ENCODE data around the gene ENDOV. TPM values are rescaled to one million over a fixed set of nuclear protein-coding genes. Genes with fewer than 3 reads are reported as not detected.
A peak's percentile ranks its signal among the peaks of the same experiment; 100 is the strongest.

The ENDOV gene
- total RNA-seq, 1 donor from 2014 or later = 9.9 TPM

- no peak for DNase-seq
Measured at GRCh38 chr17:80431246-80432195, 16.6 kb downstream of the ENDOV start.

DNA sequence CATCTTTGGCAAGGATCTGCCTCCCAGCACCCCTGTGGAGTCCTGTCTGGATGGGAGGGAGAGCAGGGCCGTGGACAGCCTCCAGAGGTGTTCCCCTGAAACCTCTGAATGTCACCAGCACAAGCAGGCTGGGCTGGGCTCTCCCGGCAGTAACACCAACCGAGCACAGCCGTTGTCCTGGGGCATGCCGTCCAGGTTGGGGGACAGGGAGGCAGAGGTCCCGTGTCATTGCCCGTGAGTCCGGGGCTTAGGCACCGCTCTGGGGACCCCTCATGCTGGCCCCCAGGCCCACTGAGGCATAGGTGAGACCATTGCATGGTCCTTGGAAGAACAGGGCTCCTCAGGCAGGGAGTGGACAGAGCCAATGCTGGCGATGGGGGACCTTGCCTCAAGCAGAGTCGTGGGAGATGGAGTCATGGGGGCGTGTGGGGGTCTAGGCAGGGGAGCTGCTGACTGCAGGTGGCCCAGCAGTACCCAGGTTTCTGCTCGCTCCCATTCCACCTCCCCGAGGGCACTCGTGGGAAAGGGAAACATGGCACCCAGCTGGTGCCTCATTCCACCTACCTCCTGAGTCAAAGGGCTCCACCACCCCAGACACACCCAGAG is 17.5 kb downstream of the ENDOV start:
- DNase-seq = no peak

DNA sequence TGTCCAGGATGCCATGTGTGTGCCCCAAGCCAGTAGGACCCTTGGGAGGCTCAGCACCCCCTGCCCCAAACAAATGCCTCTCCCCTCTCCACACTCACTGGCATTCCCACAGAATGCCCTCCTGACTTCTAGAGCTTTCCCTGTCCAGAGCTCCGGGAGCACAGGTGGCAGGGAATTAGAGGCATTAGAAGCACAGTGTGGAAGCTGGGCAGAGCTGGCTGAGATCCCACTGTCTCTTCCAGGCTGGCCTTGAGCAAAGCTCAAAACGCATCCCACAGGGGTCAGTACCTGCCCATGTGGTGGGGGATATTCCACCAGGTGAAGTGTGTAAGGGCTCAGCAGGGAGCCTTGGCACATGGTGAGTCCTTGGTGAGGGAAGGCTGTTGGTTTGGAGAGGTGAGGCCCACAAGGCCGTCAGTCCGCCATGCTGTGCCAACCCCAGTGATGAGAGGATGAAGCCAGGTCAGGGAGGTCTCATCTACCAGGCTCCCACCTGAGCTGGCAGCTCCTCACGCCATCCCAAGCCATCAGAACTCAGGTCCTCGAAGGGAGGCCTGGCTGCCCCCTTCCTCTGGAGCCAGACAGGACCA is 18.1 kb downstream of the ENDOV start:
- no peak for DNase-seq

DNA sequence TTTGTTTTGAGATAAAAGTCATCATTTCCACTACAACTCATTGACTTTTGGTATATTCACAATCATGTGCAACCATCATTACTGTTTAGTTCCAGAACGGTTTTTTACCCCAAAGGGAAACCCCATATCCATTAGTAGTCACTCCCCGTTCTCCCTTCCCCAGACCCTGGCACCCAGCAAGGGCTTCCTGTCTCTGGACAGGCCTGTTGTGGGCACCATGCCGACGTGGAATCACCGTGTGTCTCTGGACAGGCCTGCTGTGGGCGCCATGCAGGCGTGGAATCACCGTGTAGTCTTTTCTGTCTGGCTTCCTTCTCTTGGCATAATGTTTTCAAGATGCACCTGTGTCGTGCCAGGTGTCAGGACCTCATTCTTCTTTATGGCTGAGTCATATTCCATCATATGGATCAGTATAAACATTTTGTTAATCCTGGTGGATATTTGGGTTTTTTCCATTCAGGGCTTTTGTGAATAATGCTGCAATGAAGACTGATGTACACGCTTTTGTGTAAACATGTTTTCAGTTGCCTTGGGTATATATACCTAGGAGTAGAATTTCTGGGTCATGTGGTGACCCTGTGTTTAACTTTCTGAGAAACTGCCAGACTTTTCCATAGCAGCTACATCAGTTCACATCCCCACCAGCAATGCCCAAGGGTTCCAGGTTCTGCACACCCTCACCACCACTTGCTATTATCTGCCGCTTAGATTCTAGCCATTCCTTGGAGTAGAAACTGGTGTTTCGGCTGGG is 19.1 kb downstream of the ENDOV start:
- no peak for DNase-seq

DNA sequence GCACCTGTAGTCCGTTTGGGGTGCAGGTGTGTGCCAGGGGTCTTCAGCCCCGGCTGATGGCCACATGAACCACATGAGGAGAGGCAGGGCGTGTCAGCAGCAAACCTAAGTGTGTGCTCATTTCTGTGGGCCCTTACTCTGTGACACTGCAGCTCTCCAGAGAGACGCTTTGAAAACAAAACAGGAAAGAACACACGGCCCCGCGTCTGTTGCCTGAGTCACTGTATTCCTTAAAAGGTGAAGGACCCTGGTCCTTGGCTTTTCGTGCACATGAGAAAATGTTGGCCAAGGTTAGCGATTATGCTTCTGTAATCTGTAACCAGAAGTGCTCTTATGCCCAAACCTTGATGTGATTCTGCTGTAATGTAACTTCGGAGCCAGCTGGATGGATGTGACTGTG is 22.6 kb downstream of the ENDOV start:
- DNase-seq = no peak

- no peak for DNase-seq
Measured at GRCh38 chr17:80438806-80439205, 23.8 kb downstream of the ENDOV start.

DNA sequence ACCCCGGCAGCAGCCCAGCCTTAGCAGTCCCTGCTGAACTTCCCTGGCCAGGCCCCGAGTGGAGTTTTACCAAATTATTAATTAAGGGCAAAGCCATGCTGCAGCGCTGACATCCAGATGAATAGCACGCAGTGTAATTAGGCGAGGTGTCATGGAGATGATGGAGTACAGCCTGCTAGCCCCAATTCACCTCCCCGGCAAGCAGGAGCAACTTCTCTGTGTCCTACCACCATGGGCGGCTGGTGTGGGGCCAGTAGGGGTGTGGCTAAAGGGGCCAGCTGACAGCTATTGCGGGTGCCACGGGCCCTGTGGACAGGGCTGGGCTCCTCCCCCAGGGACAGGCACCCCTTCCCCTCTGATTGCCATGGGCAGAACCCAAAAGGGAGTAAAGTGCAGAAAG is 24.5 kb downstream of the ENDOV start:
- DNase-seq = no peak

GRCh38 chr17:80441133-80441578 is 26.2 kb downstream of the ENDOV start:
- no peak for DNase-seq

DNA sequence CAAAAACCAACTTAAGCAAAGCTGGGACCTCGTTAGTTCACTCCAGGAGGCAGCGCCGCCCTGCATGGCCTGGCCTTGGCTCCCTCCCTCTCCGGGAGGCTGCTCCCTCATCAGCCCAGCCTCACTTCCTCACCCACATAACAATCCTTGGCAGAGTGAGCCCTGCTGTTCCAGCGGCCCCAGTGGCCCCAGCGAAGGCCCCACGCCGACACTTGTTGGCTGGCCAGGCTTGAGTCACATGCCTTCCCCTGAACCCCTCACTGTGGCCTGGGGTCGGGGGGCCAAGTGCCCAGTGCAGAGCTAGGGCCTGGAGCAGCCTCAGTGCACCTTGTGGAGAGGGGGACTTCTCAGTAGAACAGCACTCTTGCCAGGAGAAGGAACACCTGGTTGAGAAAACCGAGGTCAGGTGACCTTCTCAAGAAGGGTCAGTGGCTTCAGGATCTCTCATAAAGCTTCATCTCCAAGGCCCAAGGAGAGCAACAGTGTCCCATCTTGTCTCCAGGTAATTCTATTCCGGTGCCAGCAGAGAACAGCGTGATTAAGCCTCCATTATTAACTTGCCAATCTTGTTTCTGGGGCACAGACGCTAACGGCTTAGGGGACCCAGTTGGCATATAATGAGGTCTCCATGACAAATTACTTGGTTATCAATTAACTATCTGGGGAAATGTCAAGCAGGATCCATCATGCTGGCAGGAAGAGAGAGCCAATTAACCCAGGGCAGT is 26.8 kb downstream of the ENDOV start:
- DNase-seq = no peak

GRCh38 chr17:80442323-80442659 is 27.3 kb downstream of the ENDOV start:
- DNase-seq = no peak

DNA sequence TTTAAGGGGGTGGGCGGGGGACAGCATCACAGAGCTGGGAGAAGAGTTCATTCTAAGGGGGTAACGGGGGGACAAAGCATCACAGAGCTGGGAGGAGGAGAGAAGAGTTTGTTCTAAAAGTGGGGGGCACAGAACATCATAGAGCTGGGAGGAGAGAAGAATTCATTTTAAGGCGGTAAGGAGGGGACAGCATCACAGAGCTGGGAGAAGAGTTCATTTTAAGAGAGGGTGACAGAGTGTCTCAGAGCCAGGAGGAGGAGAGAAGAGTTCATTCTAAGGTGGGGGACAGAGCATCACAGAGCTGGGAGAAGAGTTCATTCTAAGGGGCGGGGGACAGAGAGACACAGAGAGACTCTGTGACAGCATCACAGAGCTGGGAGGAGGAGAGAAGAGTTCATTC is 27.8 kb downstream of the ENDOV start:
- DNase-seq = no peak

DNA sequence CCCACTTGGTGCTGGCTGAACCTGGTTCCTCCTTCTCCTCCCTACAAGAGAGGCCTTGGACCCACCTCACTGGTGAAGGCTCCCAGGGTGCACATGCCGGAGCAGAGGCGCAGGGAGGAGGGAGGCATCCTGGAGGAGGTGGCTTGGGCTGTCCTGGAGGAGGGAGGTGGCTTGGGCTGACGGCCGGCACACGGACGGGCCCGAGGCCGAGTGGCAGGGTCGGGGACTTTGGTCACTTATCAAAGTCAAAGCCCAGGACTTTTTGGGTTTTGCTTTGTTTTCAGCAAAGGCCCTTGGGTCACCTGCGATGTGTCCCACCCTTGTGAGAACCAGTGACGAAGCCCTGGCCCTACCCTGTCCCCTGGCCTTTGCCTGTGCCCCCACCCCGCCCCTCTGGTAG is 28.5 kb downstream of the ENDOV start:
- DNase-seq = no peak

- DNase-seq = peak; percentile 16
Measured at GRCh38 chr17:80443916-80444643, 29.1 kb downstream of the ENDOV start.

DNA sequence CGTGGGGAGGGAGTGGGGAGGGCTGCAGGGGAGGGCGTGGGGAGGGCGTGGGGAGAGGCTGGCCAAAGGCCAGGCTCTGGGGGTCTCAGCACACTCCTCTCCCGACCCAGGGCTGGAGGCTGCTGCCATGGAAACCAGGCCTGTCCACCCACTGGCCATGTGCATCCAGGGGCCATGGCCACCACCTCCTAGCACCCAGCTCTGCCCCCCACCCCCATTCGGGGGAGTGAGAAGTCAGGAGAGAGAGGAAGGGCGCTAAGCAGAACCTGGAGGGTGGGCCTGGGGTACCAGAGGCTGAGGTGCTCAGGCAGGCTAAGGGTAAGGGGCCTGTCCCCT is 29.6 kb downstream of the ENDOV start:
- DNase-seq = no peak

- DNase-seq = no peak
Measured at GRCh38 chr17:80445007-80445725, 30.2 kb downstream of the ENDOV start.

DNA sequence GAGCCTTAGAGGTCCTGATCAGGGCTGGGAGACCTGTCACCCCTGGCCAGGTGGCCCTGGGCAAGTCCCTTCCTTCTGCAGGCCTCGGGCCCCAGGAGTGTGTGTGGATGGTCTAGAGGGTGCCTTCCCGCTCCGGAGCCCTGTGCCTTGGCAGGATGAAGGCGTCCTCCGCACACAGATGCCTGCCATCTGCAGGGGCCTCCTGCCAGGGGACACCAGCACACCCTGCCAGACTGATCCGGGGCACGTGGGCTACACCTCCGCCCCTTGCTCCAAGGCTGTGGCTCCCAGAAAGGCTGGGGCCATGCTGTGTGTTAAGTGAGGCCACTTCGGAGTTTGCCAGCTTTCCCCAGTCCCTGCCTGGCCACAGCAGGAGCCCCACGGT is 30.8 kb downstream of the ENDOV start:
- DNase-seq = no peak

DNA sequence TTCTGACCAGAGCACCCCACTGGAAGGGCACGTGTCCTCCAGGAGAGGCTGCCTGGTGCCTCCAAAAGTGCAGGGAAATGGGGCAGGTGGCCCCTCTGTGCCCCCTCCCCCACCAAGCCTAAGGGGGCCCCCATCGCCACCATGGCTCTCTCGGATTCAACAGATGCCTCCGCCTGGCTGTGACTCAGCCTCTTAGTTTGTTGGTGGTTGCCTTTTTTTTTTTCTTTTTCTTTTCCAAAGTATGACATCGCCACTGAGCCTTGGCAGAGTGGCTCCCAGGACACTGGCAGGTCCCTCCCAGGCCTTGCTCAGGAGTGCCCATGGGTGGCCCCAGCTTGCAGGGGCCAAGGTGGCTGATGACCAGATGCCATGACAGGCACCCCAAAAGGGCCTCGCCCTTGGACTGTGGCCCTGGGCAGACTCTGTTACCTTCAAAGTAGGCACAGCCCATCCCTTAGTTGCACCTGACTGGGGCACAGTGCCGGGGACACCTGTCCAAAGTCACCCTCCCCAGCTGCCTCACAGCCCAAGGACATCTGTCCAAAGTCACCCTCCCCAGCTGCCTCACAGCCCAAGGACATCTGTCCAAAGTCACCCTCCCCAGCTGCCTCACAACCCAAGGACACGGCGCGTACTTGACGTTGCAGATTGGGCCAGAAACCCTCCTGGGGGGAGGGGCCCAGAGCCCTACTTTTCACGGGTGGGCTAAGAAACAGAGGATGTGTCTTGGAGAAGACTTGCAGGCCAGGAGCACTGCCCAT is 31.9 kb downstream of the ENDOV start:
- DNase-seq = no peak

- DNase-seq = no peak
Measured at GRCh38 chr17:80447790-80448189, 32.8 kb downstream of the ENDOV start.

DNA sequence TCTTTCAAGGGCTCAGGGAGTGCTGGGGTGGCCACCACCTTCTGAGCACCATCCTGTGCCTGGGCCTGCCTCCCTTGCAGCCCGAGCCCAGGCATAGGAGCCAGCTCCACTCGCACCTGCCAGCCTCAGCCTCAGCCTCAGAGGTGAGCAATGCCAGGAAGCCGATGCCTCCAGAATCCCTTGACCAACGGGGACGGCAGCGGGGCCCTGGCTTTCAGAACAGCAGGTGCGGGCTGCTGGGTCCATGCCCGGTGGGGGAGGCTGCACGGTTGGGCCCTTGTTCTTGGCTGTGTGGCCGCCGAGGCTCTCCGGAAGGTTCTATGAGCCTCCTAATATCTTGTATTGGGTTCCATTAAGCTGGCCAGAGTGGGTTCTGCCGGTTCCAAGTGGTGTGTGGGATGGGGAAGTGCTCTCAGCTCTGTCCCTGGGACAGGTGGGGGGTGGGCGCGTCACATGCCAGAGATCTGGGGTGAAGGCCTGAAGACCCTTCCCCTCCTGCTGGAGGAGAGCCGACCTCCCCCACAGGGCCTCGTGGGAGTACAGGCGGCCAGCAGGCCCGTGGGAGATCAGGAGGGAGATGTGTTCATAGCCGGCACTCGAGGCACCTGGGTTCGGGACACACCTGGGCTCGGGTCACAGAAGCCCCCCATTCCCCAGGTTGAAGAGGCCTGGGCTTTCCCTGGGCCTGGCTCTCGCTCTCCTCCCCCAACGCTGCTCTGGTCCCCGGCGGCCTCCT is 34.4 kb downstream of the ENDOV start:
- no peak for DNase-seq

Measured in skin of body (tissue), 2 donors.